ENCODE measurements around the gene ST7. TPM values are rescaled to one million over a fixed set of nuclear protein-coding genes. Genes with fewer than 3 reads are reported as not detected.

Gene ST7
- total RNA-seq, 1 experiment from 2014 or later, result 12.9 TPM

GRCh38 chr7:116956477-116956804 lies 3.1 kb downstream of the ST7 start:
- Histone ChIP-seq H3K56ac (ENCODE audit: insufficient read length, low read depth, low read length) (no peak overlapping the region), H2BK120ac (ENCODE audit: low read depth, low read length, poor library complexity, severe bottlenecking) (no peak overlapping the region), H3K79me1 (ENCODE audit: insufficient read depth, low read depth, low read length, poor library complexity, severe bottlenecking) (no peaks in the 10 kb centered on the region), H2BK12ac (ENCODE audit: insufficient read length, low read depth, low read length) (no peak overlapping the region), H3K27ac (ENCODE audit: insufficient read length, low read depth, low read length) (no peak overlapping the region), H3K18ac (ENCODE audit: insufficient read length, low read depth, low read length) (no peak overlapping the region), H3K14ac (ENCODE audit: insufficient read depth, low read length) (no peak overlapping the region), H3T11ph (ENCODE audit: low read length) (no peak overlapping the region), H3K23ac (ENCODE audit: insufficient read length, low read depth, low read length) (no peak overlapping the region), H3K79me2 (ENCODE audit: insufficient read depth, low read length) (no peaks in the 10 kb centered on the region; the same call in 1 of the 2 replicates), H2BK20ac (ENCODE audit: low read depth, low read length, poor library complexity, severe bottlenecking) (no peak overlapping the region), H2AK5ac (ENCODE audit: insufficient read length, low read length) (no peak overlapping the region), H4K20me1 (ENCODE audit: control insufficient read depth, insufficient read depth, insufficient read length) (no peaks in the 10 kb centered on the region), H4K91ac (ENCODE audit: insufficient read length, low read depth, low read length) (no peak overlapping the region), H3K9me3 (ENCODE audit: control insufficient read depth, low read depth, low read length) (no peaks in the 10 kb centered on the region), H4K8ac (replicated peaks; ENCODE audit: insufficient read length, low read depth, low read length) (no peak overlapping the region), H2BK15ac (ENCODE audit: low read depth, low read length) (no peak overlapping the region), H3K4me2 (ENCODE audit: insufficient read depth, insufficient read length, low read length) (no peak overlapping the region), H4K5ac (ENCODE audit: insufficient read length, low read depth, low read length) (no peak overlapping the region), H3K23me2 (ENCODE audit: insufficient read length, low read depth, low read length, poor library complexity, severe bottlenecking) (peaks cover 5% of the 10 kb centered on the region), H3K27me3 (ENCODE audit: insufficient read depth, low read length) (no peaks in the 10 kb centered on the region), H2BK5ac (ENCODE audit: insufficient read length, low read length) (no peak overlapping the region), H3K4me1 (ENCODE audit: insufficient read depth, low read length) (no peaks in the 10 kb centered on the region; the same call in 1 of the 2 replicates), H3K4ac (ENCODE audit: low read depth, low read length) (no peak overlapping the region), H3K9ac (ENCODE audit: extremely low read depth, insufficient read length, low read length) (no peak overlapping the region), H2AFZ (ENCODE audit: low read length) (no peak overlapping the region)
- Mint-ChIP-seq H3K36me3 (ENCODE audit: insufficient read depth in 1 of 3, low read depth in 3 of 3) (peaks cover 0 to 8% (median 5%) of the 10 kb centered on the region in 3 experiments; a peak in 6 of 7 replicates), H3K4me3 (no peak overlapping the region), H3K9me3 (no peaks in the 10 kb centered on the region), H3K27ac (no peak overlapping the region), H3K27me3 (ENCODE audit: low read depth) (no peaks in the 10 kb centered on the region), H3K4me1 (peaks cover 33 to 35% of the 10 kb centered on the region in 2 experiments)
- DNase-seq, result no peak
- TF ChIP-seq, protein P1, sequence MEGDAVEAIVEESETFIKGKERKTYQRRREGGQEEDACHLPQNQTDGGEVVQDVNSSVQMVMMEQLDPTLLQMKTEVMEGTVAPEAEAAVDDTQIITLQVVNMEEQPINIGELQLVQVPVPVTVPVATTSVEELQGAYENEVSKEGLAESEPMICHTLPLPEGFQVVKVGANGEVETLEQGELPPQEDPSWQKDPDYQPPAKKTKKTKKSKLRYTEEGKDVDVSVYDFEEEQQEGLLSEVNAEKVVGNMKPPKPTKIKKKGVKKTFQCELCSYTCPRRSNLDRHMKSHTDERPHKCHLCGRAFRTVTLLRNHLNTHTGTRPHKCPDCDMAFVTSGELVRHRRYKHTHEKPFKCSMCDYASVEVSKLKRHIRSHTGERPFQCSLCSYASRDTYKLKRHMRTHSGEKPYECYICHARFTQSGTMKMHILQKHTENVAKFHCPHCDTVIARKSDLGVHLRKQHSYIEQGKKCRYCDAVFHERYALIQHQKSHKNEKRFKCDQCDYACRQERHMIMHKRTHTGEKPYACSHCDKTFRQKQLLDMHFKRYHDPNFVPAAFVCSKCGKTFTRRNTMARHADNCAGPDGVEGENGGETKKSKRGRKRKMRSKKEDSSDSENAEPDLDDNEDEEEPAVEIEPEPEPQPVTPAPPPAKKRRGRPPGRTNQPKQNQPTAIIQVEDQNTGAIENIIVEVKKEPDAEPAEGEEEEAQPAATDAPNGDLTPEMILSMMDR (conservative IDR thresholded peaks at IDR 0.05), result no peak
- no CpG with 5 or more reads among the region's 2 CpGs for WGBS (ENCODE audit: extremely low coverage, insufficient read length, low lambda C conversion rate)
